Posterior cingulate gyrus (tissue), 11 donors: Measurements from ENCODE around the gene FGF16.
A peak's percentile ranks its signal among the peaks of the same experiment; 100 is the strongest.
"Not testable (repeated sequence)": the region's sequence is repeated elsewhere in the genome, so short reads cannot be mapped to it uniquely, and the experiment has no call there.

ENCODE experiments used
- DNase-seq, 10 donors: peaks; one replicate each; pipeline versions ENCODE4 v3.0.0 to v3.0.0-alpha.2; 2020 to 2021; ENCODE audit warnings: mixed read lengths in 3 of 10
- intact Hi-C: fragments of 100-400 bp; cut with DNase I; formaldehyde crosslinking; loops from one replicate; pipeline ENCODE4 v1.15.1; 2023

FGF16 gene

GRCh38 chrX:77446029-77446585 lies 1.1 kb upstream of the FGF16 start:
- peak in 3 of 10 donors; percentile 14 to 71 (median 66) for DNase-seq
- intact Hi-C loops = no loop called here

GRCh38 chrX:77447653-77448569 lies 722 bp downstream of the FGF16 start:
- intact Hi-C loops = no loop called here
- DNase-seq = peak in 3 of 10 donors; percentile 71 to 85 (median 81)

GRCh38 chrX:77450415-77450814 lies 3.2 kb downstream of the FGF16 start:
- intact Hi-C loops = no loop called here

GRCh38 chrX:77450996-77451395 lies 3.8 kb downstream of the FGF16 start:
- intact Hi-C loops = no loop called here
- DNase-seq = no peak

More at GRCh38 chrX:77450415-77450814, 3.2 kb downstream of the FGF16 start:
- no peak for DNase-seq

DNA sequence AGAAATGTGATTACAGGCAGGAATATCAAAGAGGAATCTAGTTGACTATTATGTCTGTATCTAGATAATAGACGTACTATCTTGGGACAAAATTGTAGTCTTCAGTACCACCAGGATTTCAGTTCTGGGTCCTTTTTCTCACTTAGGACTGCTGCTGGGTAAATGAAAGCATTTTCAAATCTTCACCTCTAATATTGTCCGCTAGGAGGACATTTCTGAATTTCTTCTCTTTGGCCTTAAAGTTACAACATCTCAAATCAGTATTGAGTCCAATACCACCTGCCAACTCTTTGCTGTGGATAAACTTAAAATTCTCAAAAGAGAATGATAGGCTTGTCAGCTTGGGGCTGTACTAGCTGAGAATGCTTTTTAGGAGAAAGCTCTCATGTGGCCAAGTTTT lies 6.0 kb downstream of the FGF16 start:
- DNase-seq = no peak
- intact Hi-C loops = no loop called here

DNA sequence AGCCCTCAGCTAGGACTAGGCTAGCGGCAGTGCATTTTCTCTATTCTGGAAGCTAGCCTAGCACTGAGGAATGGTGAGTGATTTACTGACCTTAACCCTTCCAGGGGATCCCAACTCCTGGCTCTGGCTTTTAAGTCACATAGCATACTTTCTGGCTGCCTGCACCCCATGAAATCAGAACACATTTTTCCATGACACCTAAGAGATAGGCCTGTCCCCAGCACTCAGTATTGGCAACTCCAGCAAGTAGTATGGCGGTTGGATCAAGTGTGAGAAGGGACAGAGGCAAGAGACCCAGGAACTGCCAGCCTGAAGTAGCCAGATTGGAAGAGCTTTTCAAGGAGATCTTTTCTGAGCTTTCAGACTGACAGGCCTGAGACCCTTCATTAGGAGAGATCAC lies 8.2 kb downstream of the FGF16 start:
- no peak for DNase-seq
- intact Hi-C loops = no loop called here

GRCh38 chrX:77484045-77484444 lies 36.9 kb downstream of the FGF16 start:
- intact Hi-C loops = no loop called here
- DNase-seq = no peak

GRCh38 chrX:77493677-77494553 lies 46.7 kb downstream of the FGF16 start:
- intact Hi-C loops = no loop called here
- DNase-seq = peak in 2 of 10 donors; percentile 31 to 42

DNA sequence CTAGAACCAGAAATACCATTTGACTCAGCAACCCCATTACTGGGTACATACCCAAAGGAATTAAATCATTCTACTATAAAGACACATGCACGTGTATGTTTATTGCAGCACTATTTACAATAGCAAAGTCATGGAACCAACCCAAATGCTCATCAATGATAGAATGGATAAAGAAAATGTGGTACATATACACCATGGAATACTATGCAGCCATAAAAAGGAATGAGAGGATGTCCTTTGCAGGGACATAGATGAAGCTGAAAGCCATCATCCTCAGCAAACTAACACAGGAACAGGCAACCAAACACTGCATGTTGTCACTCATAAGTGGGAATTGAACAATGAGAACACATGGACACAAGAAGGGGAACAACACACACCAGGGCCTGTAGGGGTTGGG lies 53.0 kb downstream of the FGF16 start:
- intact Hi-C loops, DNase-seq: not testable (repeated sequence)

DNA sequence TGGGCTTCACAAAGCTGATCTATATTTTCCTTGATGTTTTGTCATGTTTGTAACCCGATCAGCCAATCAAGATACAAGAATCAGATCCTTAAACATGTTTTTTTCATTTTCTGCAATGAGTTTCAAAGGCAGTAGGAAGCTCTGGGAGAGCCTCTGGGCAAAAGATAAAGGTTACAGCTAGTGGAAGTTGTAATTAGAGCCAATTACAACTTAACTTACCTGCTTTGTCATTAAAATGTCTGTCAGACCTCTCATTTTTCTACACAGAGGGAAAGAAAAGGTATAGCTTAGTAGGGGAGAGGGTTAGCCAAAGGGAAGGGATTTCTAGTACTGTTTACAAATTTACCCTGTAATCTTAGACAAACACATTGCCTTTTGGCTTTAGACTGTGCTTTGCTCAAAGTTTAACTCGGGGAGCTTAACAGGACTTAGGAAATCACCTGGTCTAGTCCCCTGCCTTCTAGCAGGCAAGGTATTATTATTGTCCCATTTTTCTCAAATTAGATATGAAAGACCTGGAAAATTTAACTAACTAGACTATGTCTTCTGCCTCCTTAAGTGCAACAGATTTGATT lies 55.8 kb downstream of the FGF16 start:
- intact Hi-C loops = no loop called here
- no peak for DNase-seq

- intact Hi-C loops = no loop called here
- DNase-seq = no peak
Observed at GRCh38 chrX:77505227-77505626, 58.0 kb downstream of the FGF16 start.
